ENCODE data around the gene CACTIN.
"Not testable (repeated sequence)": the region's sequence is repeated elsewhere in the genome, so short reads cannot be mapped to it uniquely, and the experiment has no call there.

CACTIN gene

GRCh38 chr19:3626473-3627350, at the start of gene CACTIN:
Gene CACTIN (minus strand): TSS chr19:3626790. CDS start chr19:3626762, 28 bp downstream.
- DNase-seq, result peak; percentile 100

GRCh38 chr19:3674784-3675543, 48.4 kb upstream of the CACTIN start:
- no peak for DNase-seq

GRCh38 chr19:3673506-3674439, 47.2 kb upstream of the CACTIN start:
- DNase-seq, result no peak

GRCh38 chr19:3672993-3673392, 46.4 kb upstream of the CACTIN start:
- no peak for DNase-seq

GRCh38 chr19:3672575-3672948, 46.0 kb upstream of the CACTIN start:
- DNase-seq, result no peak

- DNase-seq, result peak; percentile 22
Observed at GRCh38 chr19:3671680-3672574, 45.3 kb upstream of the CACTIN start.

GRCh38 chr19:3670796-3671679, 44.4 kb upstream of the CACTIN start:
- DNase-seq, result peak; percentile 46

- DNase-seq, result no peak
Observed at GRCh38 chr19:3669947-3670795, 43.6 kb upstream of the CACTIN start.

GRCh38 chr19:3669082-3669946, 42.7 kb upstream of the CACTIN start:
- DNase-seq, result no peak

- no peak for DNase-seq
Observed at GRCh38 chr19:3668331-3669081, 41.9 kb upstream of the CACTIN start.

- DNase-seq, result no peak
Observed at GRCh38 chr19:3667766-3668165, 41.2 kb upstream of the CACTIN start.

- no peak for DNase-seq
Observed at GRCh38 chr19:3667037-3667638, 40.5 kb upstream of the CACTIN start.

- not testable (repeated sequence) for DNase-seq
Observed at GRCh38 chr19:3666545-3666856, 39.9 kb upstream of the CACTIN start.

- peak; percentile 78 for DNase-seq
Observed at GRCh38 chr19:3665681-3666544, 39.3 kb upstream of the CACTIN start.

GRCh38 chr19:3664879-3665642, 38.5 kb upstream of the CACTIN start:
- DNase-seq, result no peak

- no peak for DNase-seq
Observed at GRCh38 chr19:3663838-3664237, 37.2 kb upstream of the CACTIN start.

All from stimulated activated CD4-positive, alpha-beta T cell treated with anti-CD3 and anti-CD28 coated beads, Interleukin-4, amount 100 ng/mL, for 24 hours (primary cell).